HUES64 (cell line): Measurements from ENCODE around the gene CHFR.
"Not testable (repeated sequence)": the region's sequence is repeated elsewhere in the genome, so short reads cannot be mapped to it uniquely, and the experiment has no call there.

Experiments
- H3K27ac ChIP-seq: 2 replicates; pipeline ENCODE4 v1.7.0; 2013; ENCODE audit warnings: low read depth, low read length, inconsistent platforms
- H3K27me3 ChIP-seq: 2 replicates; pipeline ENCODE4 v1.6.1; 2013; ENCODE audit warnings: mild to moderate bottlenecking, low read length; ENCODE audit not compliant: insufficient read depth
- H3K36me3 ChIP-seq: 2 replicates; pipeline ENCODE4 v1.6.1; 2013; ENCODE audit warnings: mild to moderate bottlenecking, low read length; ENCODE audit not compliant: insufficient read depth
- H3K4me1 ChIP-seq: 2 replicates; pipeline ENCODE4 v1.6.1; 2013; ENCODE audit warnings: mild to moderate bottlenecking, low read length, moderate library complexity; ENCODE audit not compliant: insufficient read depth
- H3K4me3 ChIP-seq: 2 replicates; pipeline ENCODE4 v1.5.1; 2013; ENCODE audit warnings: mild to moderate bottlenecking, low read length, moderate library complexity
- H3K9ac ChIP-seq: 2 replicates; pipeline ENCODE4 v1.6.1; 2013; ENCODE audit warnings: mild to moderate bottlenecking, low read depth, low read length
- H3K9me3 ChIP-seq: 2 replicates; pipeline ENCODE4 v1.6.1; 2013; ENCODE audit warnings: low read depth, low read length; ENCODE audit not compliant: insufficient read depth
- WGBS: fragments of 150-250, 120-280 bp; methylation state at CpG from one replicate; pipeline ENCODE4 v1.1.7; 2013; ENCODE audit warnings: missing lambda C conversion rate; 5-methylcytosine and 5-hydroxymethylcytosine counted together

The CHFR gene

GRCh38 chr12:132839558-132840235 is 47.7 kb downstream of the CHFR start:
- Histone ChIP-seq H3K27ac (no peak overlapping the region), H3K27me3 (no peaks in the 10 kb centered on the region), H3K36me3 (peaks cover 43% of the 10 kb centered on the region), H3K9me3 (no peaks in the 10 kb centered on the region), H3K4me1 (no peaks in the 10 kb centered on the region), H3K4me3 (no peak overlapping the region), H3K9ac (no peak overlapping the region)
- 89% methylated on average over 14 of the region's 14 CpGs for WGBS

DNA sequence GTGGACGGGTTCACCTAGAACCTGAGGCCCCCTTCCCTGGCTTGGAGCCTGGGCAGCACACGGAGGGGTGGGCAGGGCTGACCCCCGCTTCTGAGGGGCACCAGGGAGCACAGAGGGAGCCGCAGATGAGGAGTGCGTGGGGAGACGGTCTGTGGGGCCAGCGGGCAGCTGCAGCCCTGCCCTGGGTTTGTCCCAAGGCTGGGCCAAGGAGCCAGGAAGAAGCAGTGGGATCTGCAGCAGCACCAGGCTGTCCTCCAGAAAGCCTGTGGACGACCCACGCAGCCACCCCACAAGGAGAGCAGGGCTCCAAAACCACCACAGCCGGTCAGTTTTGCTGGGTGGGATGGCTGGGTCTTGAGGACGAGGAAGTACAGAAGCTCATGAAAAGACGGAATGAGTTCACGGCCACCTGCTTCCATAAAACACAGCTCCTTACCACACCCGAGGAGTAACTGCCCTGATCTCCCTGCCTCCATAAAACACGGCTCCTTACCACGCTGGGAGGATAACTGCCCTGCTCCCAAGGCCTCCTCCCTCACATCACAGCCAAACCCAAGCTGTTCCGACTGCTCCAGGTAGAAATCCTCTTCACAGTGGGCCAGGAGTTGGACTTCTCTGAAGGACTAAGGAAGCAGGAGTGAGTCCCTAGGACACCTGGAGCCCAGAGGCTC is 48.9 kb downstream of the CHFR start:
- 95% methylated on average over 17 of the region's 17 CpGs for WGBS
- Histone ChIP-seq H3K9ac (no peak overlapping the region), H3K27me3 (no peaks in the 10 kb centered on the region), H3K36me3 (peaks cover 36% of the 10 kb centered on the region), H3K4me3 (no peak overlapping the region), H3K4me1 (no peaks in the 10 kb centered on the region), H3K27ac (no peak overlapping the region), H3K9me3 (no peaks in the 10 kb centered on the region)

DNA sequence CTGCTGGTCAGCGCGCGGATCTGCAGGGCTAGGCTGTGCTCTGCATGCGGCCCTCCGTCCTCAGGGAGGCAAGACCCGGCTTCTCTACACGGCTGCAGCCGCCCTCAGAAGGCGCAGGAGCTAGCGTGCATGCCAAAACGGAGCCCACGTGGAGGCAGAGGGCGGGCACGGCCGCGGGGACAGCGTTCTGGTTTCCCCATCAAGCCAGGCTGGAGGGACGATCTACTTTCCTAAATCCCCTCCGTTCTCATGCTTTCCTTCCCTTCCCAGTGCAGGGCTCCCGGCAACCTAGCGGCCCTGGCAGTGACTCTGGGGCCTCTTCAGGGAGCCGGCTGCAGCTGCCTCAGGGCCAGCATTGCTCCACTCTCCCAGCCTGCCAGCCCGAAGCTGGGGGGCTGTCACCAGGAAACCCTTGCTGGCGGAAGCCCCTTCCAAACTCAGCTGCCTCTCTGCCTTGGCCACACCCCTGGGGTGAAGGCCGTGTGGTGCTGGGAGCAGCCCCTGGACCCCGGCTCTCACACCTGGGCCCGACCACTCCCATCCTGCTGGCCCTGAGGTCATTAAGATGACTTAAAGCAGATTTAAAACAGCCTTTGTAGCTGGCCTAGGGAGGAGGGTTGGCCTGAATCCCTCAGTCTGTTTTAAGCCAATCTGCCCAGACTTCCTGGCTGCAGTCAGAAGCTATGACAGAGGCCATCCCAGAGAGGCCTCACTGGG is 49.6 kb downstream of the CHFR start:
- no peaks in the 10 kb centered on the region for H3K4me1 ChIP-seq
- H3K36me3 ChIP-seq, result peaks cover 30% of the 10 kb centered on the region
- H3K9me3 ChIP-seq, result no peaks in the 10 kb centered on the region
- no peak overlapping the region for H3K9ac ChIP-seq
- H3K4me3 ChIP-seq, result no peak overlapping the region
- no peaks in the 10 kb centered on the region for H3K27me3 ChIP-seq
- 94% methylated on average over 27 of the region's 27 CpGs for WGBS
- H3K27ac ChIP-seq, result no peak overlapping the region

GRCh38 chr12:132836795-132837331 is 50.5 kb downstream of the CHFR start:
- H3K36me3 ChIP-seq, result peaks cover 21% of the 10 kb centered on the region
- 94% methylated on average over 5 of the region's 5 CpGs for WGBS
- H3K4me3 ChIP-seq, result no peak overlapping the region
- no peak overlapping the region for H3K27ac ChIP-seq
- no peaks in the 10 kb centered on the region for H3K27me3 ChIP-seq
- no peak overlapping the region for H3K9ac ChIP-seq
- H3K4me1 ChIP-seq, result no peaks in the 10 kb centered on the region
- no peaks in the 10 kb centered on the region for H3K9me3 ChIP-seq

DNA sequence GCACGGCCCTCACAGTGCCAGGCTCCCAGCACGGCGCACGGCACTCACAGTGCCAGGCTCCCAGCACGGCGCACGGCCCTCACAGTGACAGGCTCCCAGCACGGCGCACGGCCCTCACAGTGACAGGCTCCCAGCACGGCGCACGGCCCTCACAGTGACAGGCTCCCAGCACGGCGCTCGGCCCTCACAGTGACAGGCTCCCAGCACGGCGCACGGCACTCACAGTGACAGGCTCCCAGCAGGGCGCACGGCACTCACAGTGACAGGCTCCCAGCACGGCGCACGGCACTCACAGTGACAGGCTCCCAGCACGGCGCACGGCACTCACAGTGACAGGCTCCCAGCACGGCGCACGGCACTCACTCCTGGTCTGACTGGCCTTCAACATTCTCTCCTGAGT is 51.2 kb downstream of the CHFR start:
- not testable (repeated sequence) for H3K4me1 ChIP-seq, H3K27ac ChIP-seq, H3K4me3 ChIP-seq, H3K9ac ChIP-seq, H3K9me3 ChIP-seq, H3K27me3 ChIP-seq
- H3K36me3 ChIP-seq, result peaks cover 14% of the 10 kb centered on the region
- WGBS, result 96% methylated on average over 30 of the region's 30 CpGs

DNA sequence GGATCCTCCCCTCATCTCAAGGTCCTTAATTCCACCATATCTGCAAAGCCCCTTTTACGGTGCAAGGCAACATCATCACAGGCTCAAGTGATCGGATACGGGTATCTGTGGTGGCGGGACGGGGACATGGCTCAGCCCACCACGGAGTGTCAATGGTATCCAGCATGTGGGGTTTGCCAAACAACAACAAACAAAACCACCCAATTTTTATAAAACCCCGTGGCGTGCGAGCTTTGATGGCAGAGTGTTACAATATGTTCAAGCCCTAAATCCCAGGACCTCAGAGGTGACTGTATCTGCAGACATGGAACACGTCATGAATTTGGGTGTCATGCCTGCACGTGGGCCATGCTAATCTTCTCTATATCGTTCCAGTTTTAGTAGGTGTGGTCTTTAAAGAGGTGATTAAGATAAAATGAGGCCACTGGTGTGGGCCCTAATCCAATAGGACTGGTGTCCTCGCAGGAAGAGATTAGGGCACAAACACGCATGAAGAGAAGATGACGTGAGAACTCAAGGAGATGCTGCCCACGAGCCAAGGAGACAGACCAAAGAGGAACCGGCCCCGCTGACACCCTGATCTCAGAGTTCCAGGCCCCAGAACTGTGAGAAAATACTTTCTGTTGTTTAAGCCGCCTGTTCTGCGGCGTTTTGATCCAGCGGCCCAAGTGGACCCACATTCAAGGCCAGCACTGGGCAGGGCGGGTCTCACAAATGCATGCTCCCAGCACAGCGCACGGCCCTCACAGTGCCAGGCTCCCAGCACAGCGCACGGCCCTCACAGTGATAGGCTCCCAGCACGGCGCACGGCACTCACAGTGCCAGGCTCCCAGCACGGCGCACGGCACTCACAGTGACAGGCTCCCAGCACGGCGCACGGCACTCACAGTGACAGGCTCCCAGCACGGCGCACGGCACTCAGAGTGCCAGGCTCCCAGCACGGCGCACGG is 52.1 kb downstream of the CHFR start:
- Histone ChIP-seq H3K4me3 (no peak overlapping the region), H3K9ac (no peak overlapping the region)
- WGBS, result 96% methylated on average over 34 of the region's 42 CpGs

GRCh38 chr12:132834181-132834711 is 53.2 kb downstream of the CHFR start:
- 94% methylated on average over 3 of the region's 5 CpGs for WGBS
- no peaks in the 10 kb centered on the region; the same call in 1 of the 2 replicates for H3K36me3 ChIP-seq
- H3K27me3 ChIP-seq, result no peaks in the 10 kb centered on the region
- H3K4me1 ChIP-seq, result no peaks in the 10 kb centered on the region
- H3K4me3 ChIP-seq, result no peak overlapping the region
- no peak overlapping the region for H3K27ac ChIP-seq
- H3K9ac ChIP-seq, result no peak overlapping the region
- no peaks in the 10 kb centered on the region for H3K9me3 ChIP-seq

More for the DNA sequence above, 52.1 kb downstream of the CHFR start:
- Histone ChIP-seq H3K27ac (no peak overlapping the region), H3K9me3 (no peaks in the 10 kb centered on the region), H3K36me3 (peaks cover 5% of the 10 kb centered on the region), H3K27me3 (no peaks in the 10 kb centered on the region), H3K4me1 (no peaks in the 10 kb centered on the region)

DNA sequence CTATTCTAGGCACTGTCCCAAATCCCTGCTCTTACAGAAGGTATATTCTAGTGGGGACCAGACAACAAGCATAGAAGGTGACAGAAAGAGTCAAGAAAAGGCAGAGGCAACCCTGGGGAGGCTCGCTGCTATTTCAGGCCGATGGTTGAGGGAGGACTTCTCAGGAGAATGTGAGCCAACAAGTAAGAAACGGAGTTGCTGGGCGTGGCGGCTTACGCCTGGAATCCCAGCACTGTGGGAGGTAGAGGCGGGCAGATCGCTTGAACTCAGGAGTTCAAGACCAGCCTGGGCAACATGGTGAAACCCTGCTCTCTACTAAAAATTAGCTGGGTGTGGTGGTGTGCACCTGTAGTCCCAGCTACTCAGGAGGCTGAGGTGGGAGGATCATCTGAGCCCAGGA is 54.1 kb downstream of the CHFR start:
- Histone ChIP-seq H3K36me3 (no peaks in the 10 kb centered on the region; the same call in 1 of the 2 replicates), H3K27ac (no peak overlapping the region), H3K27me3 (no peaks in the 10 kb centered on the region), H3K4me1 (no peaks in the 10 kb centered on the region), H3K4me3 (no peak overlapping the region), H3K9me3 (no peaks in the 10 kb centered on the region), H3K9ac (no peak overlapping the region)
- WGBS, result 94% methylated on average over 8 of the region's 8 CpGs

GRCh38 chr12:132831771-132832170 is 55.6 kb downstream of the CHFR start:
- no peak overlapping the region for H3K4me3 ChIP-seq
- 96% methylated on average over 11 of the region's 11 CpGs for WGBS
- no peaks in the 10 kb centered on the region for H3K27me3 ChIP-seq
- H3K9me3 ChIP-seq, result no peaks in the 10 kb centered on the region
- H3K4me1 ChIP-seq, result no peaks in the 10 kb centered on the region
- no peak overlapping the region for H3K27ac ChIP-seq
- H3K9ac ChIP-seq, result no peak overlapping the region
- peaks cover 8% of the 10 kb centered on the region for H3K36me3 ChIP-seq

DNA sequence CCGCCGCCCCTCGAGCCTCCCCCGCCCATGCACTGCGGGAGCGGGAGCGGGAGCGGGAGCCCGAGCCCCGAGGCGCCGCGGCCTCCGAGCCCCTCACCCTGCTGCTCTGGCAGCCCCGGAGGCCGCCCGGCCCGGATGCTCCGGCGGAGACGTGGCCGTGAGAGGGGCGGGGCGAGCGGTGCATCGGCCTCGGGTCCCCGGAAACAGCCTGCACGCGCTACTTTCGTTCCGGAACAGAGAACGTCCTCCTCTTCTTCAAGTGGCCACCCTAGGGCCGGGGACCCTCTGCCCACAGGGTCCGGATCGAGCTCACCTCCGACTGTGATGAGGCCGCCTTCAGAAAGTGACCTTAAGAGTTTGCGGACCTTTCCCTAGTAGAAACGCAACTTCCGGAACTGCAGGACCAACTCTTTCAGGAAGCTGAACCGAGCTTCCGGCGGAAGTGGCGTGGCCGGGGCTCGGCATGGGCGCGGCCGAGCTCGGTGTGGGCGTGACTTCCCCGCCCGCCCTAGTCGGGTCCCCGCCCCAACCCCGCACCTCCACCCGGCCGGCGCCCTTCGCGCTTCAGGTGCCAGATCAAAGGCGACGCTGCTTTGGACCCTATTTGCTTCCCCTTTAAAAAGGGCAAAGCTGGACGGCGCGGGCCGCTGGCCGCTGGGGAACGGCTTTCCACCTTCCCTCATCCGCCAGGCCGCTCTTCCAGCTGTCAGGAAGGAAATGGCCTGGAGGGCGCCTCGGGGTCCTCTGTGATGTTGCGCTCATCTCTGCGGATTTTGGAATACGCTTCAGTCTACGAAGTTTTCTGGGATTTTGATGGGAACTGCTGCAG is 58.5 kb downstream of the CHFR start, which contains the start of gene GOLGA3:
TSS of gene GOLGA3 (minus strand) at position 164 of the 829 bp plus-strand sequence. CDS start 6,741 bp downstream, outside the sequence.
- Histone ChIP-seq H3K27me3 (no peaks in the 10 kb centered on the region), H3K4me3 (peak within 1 kb of the TSS; percentile 93), H3K9me3 (no peaks in the 10 kb centered on the region), H3K27ac (peak within 1 kb of the TSS; percentile 100), H3K4me1 (no peaks in the 10 kb centered on the region), H3K36me3 (peaks cover 36% of the 10 kb centered on the region), H3K9ac (peak within 1 kb of the TSS; percentile 100)
- WGBS, result 7% methylated on average over 78 of the region's 78 CpGs
